HepG2 (cell line): ENCODE data around the gene DDX10. TPM values are rescaled to one million over a fixed set of nuclear protein-coding genes. Genes with fewer than 3 reads are reported as not detected.

Experiments
- ARID4A ChIP-seq: sonication (generic); formaldehyde crosslinking; IDR thresholded peaks from 2 replicates; pipeline ENCODE4 v1.5.0; 2020; ENCODE audit warnings: mild to moderate bottlenecking, missing genetic modification reagents, borderline replicate concordance
- ARNT ChIP-seq: fragments of 450-650 bp; IDR thresholded peaks from 2 replicates; pipeline ENCODE4 v1.6.1; 2017
- CC2D1A ChIP-seq: sonication (generic); formaldehyde crosslinking; IDR thresholded peaks from 2 replicates; pipeline ENCODE4 v1.8.1; 2023; ENCODE audit warnings: mild to moderate bottlenecking, missing genetic modification reagents
- GPBP1L1 ChIP-seq: sonication (generic); formaldehyde crosslinking; IDR thresholded peaks from 2 replicates; pipeline ENCODE4 v1.5.0; 2020; ENCODE audit warnings: mild to moderate bottlenecking, missing genetic modification reagents
- HIC2 ChIP-seq: sonication (generic); formaldehyde crosslinking; IDR thresholded peaks from 2 replicates; pipeline ENCODE4 v1.9.0; 2022; ENCODE audit warnings: low read depth, missing genetic modification reagents
- SETDB1 ChIP-seq: sonication (generic); formaldehyde crosslinking; IDR thresholded peaks from 2 replicates; pipeline ENCODE4 v1.5.1; 2020; ENCODE audit warnings: missing genetic modification reagents, mild to moderate bottlenecking, borderline replicate concordance
- ZFP36L1 ChIP-seq: sonication (generic); formaldehyde crosslinking; IDR thresholded peaks from 2 replicates; pipeline ENCODE4 v1.8.0; 2022; ENCODE audit warnings: mild to moderate bottlenecking, missing genetic modification reagents, moderate library complexity
- ZNF10 ChIP-seq: sonication (generic); formaldehyde crosslinking; IDR thresholded peaks from 2 replicates; pipeline ENCODE4 v1.4.0; 2020; ENCODE audit warnings: mild to moderate bottlenecking, low read depth, missing genetic modification reagents, borderline replicate concordance
- ZNF44 ChIP-seq: sonication (generic); formaldehyde crosslinking; IDR thresholded peaks from 2 replicates; pipeline ENCODE4 v1.5.1; 2020; ENCODE audit warnings: mild to moderate bottlenecking, missing genetic modification reagents
- ZNF670 ChIP-seq: sonication (generic); formaldehyde crosslinking; IDR thresholded peaks from 2 replicates; pipeline ENCODE4 v1.8.0; 2022; ENCODE audit warnings: mild to moderate bottlenecking, missing genetic modification reagents, borderline replicate concordance
- ZSCAN25 ChIP-seq: sonication (generic); formaldehyde crosslinking; IDR thresholded peaks from 2 replicates; pipeline ENCODE4 v1.8.0; 2022; ENCODE audit warnings: mild to moderate bottlenecking, missing genetic modification reagents
- polyA plus RNA-seq, 8 experiments: library from polyadenylated mRNA; depleted of rRNA in 3 of 8; stranded (reverse) in 7 of 8; unstranded in 1 of 8; fragments of >200 nt; fragmentation: Illumina TruSeq in 4 of 8; extraction: Trizol in 4 of 8; gene quantifications; 2 replicates each; pipeline versions ENCODE4 v1.2.1 to v1.2.3, GENCODE V29; 2011 to 2016; ENCODE audit warnings: low read depth in 4 of 8, missing spikeins in 1 of 8, mixed read lengths in 1 of 8; ENCODE audit not compliant: insufficient read depth in 1 of 8
- total RNA-seq, 5 experiments: library from RNA; depleted of rRNA; stranded (reverse); fragments of >200 nt; fragmentation: Illumina TruSeq; extraction: Trizol; gene quantifications; 2 replicates each; pipeline ENCODE4 v1.2.3, GENCODE V29; 2016; ENCODE audit warnings: low read depth in 1 of 5
- TF ChIP-seq, protein P1 (sequence below): sonication (generic); formaldehyde crosslinking; IDR thresholded peaks from 2 replicates; pipeline ENCODE4 v1.5.0; 2020; ENCODE audit warnings: mild to moderate bottlenecking, missing genetic modification reagents
- TF ChIP-seq, protein P2 (sequence below): IDR thresholded peaks from 2 replicates; pipeline ENCODE4 v1.6.1; 2016; ENCODE audit warnings: low read depth, control low read depth
- TF ChIP-seq, protein P3 (sequence below): sonication (generic); formaldehyde crosslinking; IDR thresholded peaks from 2 replicates; pipeline ENCODE4 v1.8.0; 2022; ENCODE audit warnings: missing genetic modification reagents, mild to moderate bottlenecking, moderate library complexity, borderline replicate concordance

DDX10 gene
- total and polyA plus RNA-seq, 2 of the 13 experiments (the other 11 are each of a cell fraction or from before 2014, with no cell fraction given), result 17.0 to 32.0 TPM

DNA sequence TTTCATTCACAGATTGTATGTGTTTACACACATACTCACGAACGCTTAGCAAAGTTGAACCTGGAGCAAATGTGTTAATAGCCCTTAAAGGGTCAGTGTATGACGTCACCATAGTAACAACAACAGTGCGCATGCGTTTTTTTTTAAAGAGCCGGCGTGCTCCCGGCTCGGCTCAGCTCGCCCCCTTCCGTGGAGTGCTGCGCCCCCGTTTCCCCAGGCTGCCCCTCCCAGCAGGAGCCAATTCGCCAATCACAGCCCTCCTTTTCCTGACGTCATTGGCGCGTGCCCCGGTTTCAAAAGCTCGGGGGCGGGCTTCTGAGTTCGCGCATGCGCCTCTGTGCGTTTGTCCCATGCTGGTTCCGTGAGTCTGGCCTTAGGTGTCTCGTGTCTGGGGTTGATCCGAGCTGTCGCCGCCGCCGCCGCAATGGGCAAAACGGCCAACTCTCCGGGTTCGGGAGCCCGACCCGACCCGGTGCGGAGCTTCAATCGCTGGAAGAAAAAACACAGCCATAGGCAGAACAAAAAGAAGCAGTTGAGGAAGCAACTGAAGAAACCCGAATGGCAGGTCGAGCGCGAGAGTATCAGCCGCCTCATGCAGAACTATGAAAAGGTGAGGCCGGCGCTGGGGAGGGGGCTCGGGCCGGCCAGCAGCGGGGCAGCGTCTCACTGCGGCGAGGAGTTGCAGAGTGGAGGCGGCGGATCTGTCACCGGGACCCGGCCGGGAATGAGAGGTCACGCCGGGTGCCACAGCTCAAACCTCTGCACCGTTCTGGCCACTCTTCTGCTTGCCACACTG is at the start of gene DDX10 (continued):
- TF ChIP-seq, protein P1, sequence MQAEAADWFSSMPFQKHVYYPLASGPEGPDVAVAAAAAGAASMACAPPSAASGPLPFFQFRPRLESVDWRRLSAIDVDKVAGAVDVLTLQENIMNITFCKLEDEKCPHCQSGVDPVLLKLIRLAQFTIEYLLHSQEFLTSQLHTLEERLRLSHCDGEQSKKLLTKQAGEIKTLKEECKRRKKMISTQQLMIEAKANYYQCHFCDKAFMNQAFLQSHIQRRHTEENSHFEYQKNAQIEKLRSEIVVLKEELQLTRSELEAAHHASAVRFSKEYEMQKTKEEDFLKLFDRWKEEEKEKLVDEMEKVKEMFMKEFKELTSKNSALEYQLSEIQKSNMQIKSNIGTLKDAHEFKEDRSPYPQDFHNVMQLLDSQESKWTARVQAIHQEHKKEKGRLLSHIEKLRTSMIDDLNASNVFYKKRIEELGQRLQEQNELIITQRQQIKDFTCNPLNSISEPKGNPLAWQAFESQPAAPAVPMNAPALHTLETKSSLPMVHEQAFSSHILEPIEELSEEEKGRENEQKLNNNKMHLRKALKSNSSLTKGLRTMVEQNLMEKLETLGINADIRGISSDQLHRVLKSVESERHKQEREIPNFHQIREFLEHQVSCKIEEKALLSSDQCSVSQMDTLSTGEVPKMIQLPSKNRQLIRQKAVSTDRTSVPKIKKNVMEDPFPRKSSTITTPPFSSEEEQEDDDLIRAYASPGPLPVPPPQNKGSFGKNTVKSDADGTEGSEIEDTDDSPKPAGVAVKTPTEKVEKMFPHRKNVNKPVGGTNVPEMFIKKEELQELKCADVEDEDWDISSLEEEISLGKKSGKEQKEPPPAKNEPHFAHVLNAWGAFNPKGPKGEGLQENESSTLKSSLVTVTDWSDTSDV, result no peak
- TF ChIP-seq ARID4A (peak; percentile 89), ZNF44 (CRISPR knock-in tag) (no peak), ARNT (no peak), CC2D1A (no peak), HIC2 (CRISPR knock-in tag) (no peak), ZNF670 (CRISPR knock-in tag) (no peak), ZNF10 (no peak), ZFP36L1 (peak; percentile 58), ZSCAN25 (CRISPR knock-in tag) (no peak), SETDB1 (CRISPR knock-in tag) (no peak), GPBP1L1 (CRISPR knock-in tag) (no peak)
- TF ChIP-seq, protein P2, sequence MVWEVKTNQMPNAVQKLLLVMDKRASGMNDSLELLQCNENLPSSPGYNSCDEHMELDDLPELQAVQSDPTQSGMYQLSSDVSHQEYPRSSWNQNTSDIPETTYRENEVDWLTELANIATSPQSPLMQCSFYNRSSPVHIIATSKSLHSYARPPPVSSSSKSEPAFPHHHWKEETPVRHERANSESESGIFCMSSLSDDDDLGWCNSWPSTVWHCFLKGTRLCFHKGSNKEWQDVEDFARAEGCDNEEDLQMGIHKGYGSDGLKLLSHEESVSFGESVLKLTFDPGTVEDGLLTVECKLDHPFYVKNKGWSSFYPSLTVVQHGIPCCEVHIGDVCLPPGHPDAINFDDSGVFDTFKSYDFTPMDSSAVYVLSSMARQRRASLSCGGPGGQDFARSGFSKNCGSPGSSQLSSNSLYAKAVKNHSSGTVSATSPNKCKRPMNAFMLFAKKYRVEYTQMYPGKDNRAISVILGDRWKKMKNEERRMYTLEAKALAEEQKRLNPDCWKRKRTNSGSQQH (CRISPR knock-in tag), result no peak
- TF ChIP-seq, protein P3, sequence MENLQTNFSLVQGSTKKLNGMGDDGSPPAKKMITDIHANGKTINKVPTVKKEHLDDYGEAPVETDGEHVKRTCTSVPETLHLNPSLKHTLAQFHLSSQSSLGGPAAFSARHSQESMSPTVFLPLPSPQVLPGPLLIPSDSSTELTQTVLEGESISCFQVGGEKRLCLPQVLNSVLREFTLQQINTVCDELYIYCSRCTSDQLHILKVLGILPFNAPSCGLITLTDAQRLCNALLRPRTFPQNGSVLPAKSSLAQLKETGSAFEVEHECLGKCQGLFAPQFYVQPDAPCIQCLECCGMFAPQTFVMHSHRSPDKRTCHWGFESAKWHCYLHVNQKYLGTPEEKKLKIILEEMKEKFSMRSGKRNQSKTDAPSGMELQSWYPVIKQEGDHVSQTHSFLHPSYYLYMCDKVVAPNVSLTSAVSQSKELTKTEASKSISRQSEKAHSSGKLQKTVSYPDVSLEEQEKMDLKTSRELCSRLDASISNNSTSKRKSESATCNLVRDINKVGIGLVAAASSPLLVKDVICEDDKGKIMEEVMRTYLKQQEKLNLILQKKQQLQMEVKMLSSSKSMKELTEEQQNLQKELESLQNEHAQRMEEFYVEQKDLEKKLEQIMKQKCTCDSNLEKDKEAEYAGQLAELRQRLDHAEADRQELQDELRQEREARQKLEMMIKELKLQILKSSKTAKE (CRISPR knock-in tag), result no peak
